NCI-H526 treated with DMSO at 0.1 percent for 48 hours (cell line): ENCODE data around the gene KRTAP4-4.

Experiments used
- DNase-seq: peaks from one replicate; lab custom pipeline; 2025; lab: John Stamatoyannopoulos, UW

The KRTAP4-4 gene

DNA sequence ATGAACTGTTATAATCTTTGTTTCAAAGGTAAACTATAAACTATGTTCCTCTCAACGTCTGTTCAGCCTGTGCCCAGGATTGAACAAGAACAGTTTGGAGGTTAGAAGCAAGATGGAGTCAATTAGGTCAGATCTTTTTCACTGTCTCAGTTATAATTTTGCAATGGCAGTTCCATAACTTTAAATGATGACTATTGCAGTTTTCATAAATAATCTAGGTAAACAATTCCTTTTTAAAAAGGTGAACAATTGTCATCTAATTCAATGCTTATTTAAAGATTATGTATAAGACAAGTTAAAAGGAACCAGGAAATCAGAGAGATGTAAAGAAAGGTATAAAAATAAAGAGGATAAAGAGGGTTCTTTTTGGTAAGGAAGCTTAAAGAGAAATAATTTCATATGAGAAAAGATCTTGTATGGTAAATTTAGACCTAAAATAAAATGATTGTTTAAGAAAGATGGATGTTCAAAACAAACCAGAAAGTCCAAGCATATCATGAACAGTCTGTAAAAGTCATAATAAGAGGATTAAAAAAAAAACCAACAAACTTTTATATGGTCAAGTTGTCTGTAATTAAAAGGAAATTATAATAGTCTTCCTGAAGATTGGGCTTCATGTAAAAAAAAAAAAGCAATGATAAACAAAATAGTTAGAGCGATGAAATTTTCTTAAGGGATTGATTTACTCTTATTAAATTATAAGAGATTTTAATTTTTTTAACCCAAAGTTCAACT is 49.2 kb downstream of the KRTAP4-4 start:
- DNase-seq = no peak
